Epithelial cell of esophagus (primary cell): ENCODE results near the gene FLVCR2.

ENCODE experiments used
- DNase-seq: peaks from one replicate; pipeline ENCODE4 v3.0.0; 2010; ENCODE audit warnings: low read depth
- H3K4me3 ChIP-seq: 2 replicates; pipeline ENCODE4 v1.5.1; 2011; ENCODE audit warnings: mild to moderate bottlenecking, low read length, control low read depth
- TF ChIP-seq, protein P1 (sequence below): IDR thresholded peaks from 2 replicates; pipeline ENCODE4 v1.5.1; 2011; ENCODE audit warnings: low read depth, mild to moderate bottlenecking, low read length, control low read depth, inconsistent platforms; ENCODE audit not compliant: insufficient read depth; ENCODE audit errors: missing control alignments

The FLVCR2 gene

DNA sequence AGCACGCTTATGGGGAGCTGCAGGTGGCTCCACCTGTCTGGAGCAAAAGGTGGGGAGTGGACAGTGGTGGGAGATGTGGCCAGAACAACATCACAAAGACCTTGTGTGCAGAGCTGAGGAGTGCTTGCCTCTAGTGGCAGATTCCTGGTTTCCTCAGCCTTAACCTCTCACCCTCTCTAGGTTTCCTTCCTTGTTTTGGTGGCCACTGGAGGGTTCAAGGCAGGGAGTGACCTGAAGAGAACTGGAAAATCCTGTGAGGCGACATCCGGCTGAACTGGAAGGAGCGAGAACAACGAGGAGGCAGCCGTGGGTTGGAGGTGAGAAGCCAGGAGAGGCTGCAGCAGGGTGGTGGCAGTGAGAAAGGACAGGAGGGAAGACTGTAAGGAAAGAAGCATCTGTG lies 6.3 kb upstream of the FLVCR2 start:
- no peak for DNase-seq
- TF ChIP-seq, protein P1, sequence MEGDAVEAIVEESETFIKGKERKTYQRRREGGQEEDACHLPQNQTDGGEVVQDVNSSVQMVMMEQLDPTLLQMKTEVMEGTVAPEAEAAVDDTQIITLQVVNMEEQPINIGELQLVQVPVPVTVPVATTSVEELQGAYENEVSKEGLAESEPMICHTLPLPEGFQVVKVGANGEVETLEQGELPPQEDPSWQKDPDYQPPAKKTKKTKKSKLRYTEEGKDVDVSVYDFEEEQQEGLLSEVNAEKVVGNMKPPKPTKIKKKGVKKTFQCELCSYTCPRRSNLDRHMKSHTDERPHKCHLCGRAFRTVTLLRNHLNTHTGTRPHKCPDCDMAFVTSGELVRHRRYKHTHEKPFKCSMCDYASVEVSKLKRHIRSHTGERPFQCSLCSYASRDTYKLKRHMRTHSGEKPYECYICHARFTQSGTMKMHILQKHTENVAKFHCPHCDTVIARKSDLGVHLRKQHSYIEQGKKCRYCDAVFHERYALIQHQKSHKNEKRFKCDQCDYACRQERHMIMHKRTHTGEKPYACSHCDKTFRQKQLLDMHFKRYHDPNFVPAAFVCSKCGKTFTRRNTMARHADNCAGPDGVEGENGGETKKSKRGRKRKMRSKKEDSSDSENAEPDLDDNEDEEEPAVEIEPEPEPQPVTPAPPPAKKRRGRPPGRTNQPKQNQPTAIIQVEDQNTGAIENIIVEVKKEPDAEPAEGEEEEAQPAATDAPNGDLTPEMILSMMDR, result no peak
- no peak overlapping the region for H3K4me3 ChIP-seq

- TF ChIP-seq, protein P1, result no peak
- no peak overlapping the region for H3K4me3 ChIP-seq
- DNase-seq, result no peak
Observed at GRCh38 chr14:75577090-75577489, 1.3 kb upstream of the FLVCR2 start.

DNA sequence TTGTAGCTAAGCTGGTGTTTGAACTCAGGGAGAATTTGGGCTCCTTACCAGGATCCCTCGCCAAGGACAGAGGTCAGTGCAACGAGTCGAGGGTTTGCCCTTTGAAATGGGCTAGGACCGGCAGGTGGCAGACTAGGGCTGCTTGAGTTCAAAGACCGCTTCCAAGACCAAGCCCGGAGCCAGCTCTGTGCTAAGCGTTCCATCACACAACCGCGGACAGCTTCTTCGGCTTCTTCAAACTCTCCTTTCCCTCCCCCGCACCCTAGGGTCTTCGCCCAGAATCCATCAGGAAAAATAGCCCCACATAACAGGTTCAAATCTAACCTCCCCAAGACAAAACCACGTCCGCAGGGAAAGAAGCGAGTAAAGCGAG lies 705 bp upstream of the FLVCR2 start:
- TF ChIP-seq, protein P1, result peak; percentile 83
- peak overlapping the region; percentile 56 for H3K4me3 ChIP-seq
- peak; percentile 85 for DNase-seq

- TF ChIP-seq, protein P1, result peak; percentile 11
- peak overlapping the region; percentile 56 for H3K4me3 ChIP-seq
- no peak for DNase-seq
Observed at GRCh38 chr14:75578786-75579337, 442 bp downstream of the FLVCR2 start.

DNA sequence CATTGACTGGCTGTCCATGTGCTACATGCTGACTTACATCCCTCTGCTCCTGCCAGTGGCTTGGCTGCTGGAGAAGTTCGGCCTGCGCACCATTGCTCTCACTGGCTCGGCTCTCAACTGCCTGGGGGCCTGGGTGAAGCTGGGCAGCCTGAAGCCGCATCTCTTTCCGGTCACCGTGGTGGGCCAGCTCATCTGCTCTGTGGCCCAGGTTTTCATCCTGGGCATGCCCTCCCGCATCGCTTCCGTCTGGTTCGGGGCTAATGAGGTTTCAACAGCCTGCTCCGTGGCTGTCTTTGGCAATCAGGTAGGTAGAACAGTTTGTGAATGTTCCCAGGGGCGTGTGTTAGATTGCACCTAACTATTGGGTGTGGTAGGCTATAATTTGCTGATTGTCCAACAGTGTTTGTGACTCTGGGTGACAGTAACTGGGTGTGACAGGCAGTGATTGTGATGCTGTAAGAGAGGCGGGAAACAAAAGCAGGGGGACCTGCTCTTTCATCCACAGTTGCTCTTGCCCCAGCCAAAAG lies 981 bp downstream of the FLVCR2 start:
- H3K4me3 ChIP-seq, result peak overlapping the region; percentile 56
- TF ChIP-seq, protein P1, result no peak
- DNase-seq, result no peak

DNA sequence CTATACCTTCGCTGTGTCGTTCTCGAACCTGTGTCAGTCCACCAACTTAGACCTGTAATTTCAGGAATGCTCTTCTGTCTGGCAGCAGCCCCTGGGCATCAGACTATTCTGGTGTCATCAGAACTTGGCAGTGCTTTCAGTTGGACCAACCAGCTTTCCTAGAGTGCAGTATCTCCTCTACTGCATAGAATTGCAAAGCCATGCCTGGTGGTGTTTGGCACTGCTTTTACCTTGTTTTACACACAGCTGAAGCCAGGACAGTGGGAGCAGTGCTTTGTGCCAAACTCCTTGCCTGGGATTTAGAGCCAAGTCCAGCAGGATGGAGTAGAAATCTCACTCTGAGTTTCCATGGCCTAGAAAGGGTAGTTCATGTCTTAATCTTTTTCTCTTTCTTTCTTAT lies 1.5 kb downstream of the FLVCR2 start:
- peak overlapping the region; percentile 56 for H3K4me3 ChIP-seq
- TF ChIP-seq, protein P1, result no peak
- DNase-seq, result no peak

DNA sequence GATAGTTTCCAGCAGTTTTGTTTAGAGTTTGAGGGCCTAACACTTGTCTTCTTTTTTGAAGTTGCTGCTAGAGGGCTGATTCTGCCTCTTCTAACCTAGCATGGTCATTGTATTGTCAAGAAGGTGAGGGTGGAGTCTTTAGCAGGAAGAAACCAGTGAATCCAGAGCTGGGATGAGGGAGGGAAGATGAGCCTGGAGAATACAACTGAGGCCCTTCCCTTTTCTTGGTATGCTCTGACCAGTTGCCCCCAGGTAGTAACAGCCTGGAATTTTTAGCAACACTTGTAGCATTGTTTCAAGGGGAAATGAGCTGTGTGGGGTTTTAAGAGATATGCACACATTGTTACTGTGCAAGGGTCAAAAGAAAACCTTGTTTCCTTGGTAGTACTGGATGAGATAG lies 9.0 kb downstream of the FLVCR2 start:
- DNase-seq, result no peak
- no peak overlapping the region for H3K4me3 ChIP-seq
- TF ChIP-seq, protein P1, result no peak
